Transverse colon (tissue), 4 donors: Measurements from ENCODE around the gene SEMA6B.
"Not testable (repeated sequence)": the region's sequence is repeated elsewhere in the genome, so short reads cannot be mapped to it uniquely, and the experiment has no call there.

ENCODE experiments used
- CTCF ChIP-seq, 5 experiments: fragments of 200-600 bp in 3 of 5; fragments of 450-650 bp in 2 of 5; sonication (generic) in 3 of 5; IDR thresholded peaks; 1 replicate in 2 of 5; 2 replicates in 3 of 5; pipeline ENCODE4 v1.5.1; 2016 to 2017; ENCODE audit warnings: antibody characterized with exemption in 5 of 5, inconsistent platforms in 3 of 5, mild to moderate bottlenecking in 2 of 5, moderate library complexity in 1 of 5
- EP300 ChIP-seq: sonication (generic); formaldehyde crosslinking; IDR thresholded peaks from one replicate; pipeline ENCODE4 v1.6.1; 2017; ENCODE audit warnings: antibody characterized with exemption, low read depth
- POLR2A ChIP-seq: fragments of 450-650 bp; IDR thresholded peaks from one replicate; pipeline ENCODE4 v1.6.1; 2016; ENCODE audit warnings: antibody characterized with exemption, mild to moderate bottlenecking, moderate library complexity
- POLR2AphosphoS5 ChIP-seq, 3 donors: sonication (generic); formaldehyde crosslinking; IDR thresholded peaks; one replicate each; pipeline ENCODE4 v1.6.1; 2016; ENCODE audit warnings: antibody characterized with exemption in 3 of 3

DNA sequence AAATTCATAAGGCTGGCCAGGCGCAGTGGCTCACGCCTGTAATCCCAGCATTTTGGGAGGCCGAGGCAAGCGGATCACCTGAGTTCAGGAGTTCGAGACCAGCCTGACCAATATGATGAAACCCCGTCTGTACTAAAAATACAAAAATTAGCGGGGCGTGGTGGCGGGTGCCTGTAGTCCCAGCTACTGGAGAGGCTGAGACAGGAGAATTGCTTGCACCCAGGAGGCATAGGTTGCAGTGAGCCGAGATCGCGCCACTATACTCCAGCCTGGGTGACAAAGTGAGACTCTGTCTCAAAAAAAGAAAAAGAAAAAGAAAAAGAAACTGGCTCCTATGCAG lies 17.7 kb downstream of the SEMA6B start:
- TF ChIP-seq POLR2AphosphoS5 (IDR thresholded peaks at IDR 0.05); CTCF (IDR thresholded peaks at IDR 0.05); POLR2A; EP300: not testable (repeated sequence)
